ENCODE results near the gene CHKA. TPM values are rescaled to one million over a fixed set of nuclear protein-coding genes. Genes with fewer than 3 reads are reported as not detected.

Gene CHKA
- total and polyA plus RNA-seq, 2 donors (not counting 3 experiments of a cell fraction or from before 2014, with no cell fraction given), result 21.4 to 25.1 TPM

DNA sequence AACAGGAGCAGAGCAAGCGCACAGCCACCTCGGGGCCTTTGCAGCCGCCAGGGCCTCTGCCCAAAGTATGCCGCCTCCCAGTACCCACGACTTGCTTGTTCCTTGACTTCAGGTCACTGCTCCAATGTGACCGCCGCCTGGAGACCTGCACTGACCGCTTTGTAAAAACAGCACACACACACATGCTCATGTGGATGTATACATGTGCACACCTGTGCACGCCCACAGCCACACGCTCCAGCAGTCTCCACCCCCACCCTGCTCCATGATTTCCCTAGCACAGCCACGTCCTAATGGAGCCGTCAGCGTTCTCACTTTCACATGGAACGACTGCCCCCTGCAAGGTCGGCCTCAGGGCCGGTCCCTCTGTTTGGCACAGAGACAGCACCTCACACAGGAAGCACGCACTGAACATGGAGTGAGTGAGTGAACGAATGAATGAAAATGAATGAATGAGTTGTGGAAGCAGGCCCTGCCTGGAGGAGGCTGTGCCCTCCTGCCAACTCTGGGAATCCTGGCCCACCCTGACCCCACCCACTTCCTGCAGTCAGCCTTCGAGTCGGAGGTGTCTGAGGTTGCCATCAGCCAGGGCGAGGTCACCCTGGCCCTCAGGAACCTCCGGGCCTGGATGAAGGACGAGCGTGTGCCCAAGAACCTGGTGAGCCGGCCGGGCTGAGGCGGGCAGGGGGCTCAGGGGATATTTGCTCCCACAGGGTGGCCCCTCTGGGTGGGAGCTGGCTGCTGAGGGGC is 103.0 kb downstream of the CHKA start:
- CTCF ChIA-PET, result no interaction called here
- no peak overlapping the region for H3K27ac ChIP-seq (ENCODE audit: insufficient read depth, low read depth, low read length)
- H3K9me1 ChIP-seq (replicated peaks; ENCODE audit: control insufficient read depth, extremely low read depth, insufficient read depth, low read length), result no peaks in the 10 kb centered on the region
- TF ChIP-seq, protein P1, sequence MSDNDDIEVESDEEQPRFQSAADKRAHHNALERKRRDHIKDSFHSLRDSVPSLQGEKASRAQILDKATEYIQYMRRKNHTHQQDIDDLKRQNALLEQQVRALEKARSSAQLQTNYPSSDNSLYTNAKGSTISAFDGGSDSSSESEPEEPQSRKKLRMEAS (IDR thresholded peaks at IDR 0.05; ENCODE audit: insufficient read depth, insufficient read length), result no peak
- TF ChIP-seq POLR2AphosphoS5 (IDR thresholded peaks at IDR 0.05; ENCODE audit: insufficient read depth, low read depth, low read length) (no peak), FOS (IDR thresholded peaks at IDR 0.05; ENCODE audit: borderline replicate concordance, insufficient read depth, low read length) (no peak), EZH2 (IDR thresholded peaks at IDR 0.05; ENCODE audit: borderline replicate concordance, low read depth, low read length, severe bottlenecking) (no peak), POLR2A (IDR thresholded peaks at IDR 0.05; ENCODE audit: low read depth, low read length) (no peak), GATA2 (IDR thresholded peaks at IDR 0.05; ENCODE audit: insufficient read depth, insufficient read length, low read depth, low read length) (no peak), JUN (IDR thresholded peaks at IDR 0.05; ENCODE audit: borderline replicate concordance, insufficient read depth, insufficient read length, low read depth) (no peak), MYC (IDR thresholded peaks at IDR 0.05; ENCODE audit: low read depth, low read length) (no peak)
- TF ChIP-seq, protein P2, sequence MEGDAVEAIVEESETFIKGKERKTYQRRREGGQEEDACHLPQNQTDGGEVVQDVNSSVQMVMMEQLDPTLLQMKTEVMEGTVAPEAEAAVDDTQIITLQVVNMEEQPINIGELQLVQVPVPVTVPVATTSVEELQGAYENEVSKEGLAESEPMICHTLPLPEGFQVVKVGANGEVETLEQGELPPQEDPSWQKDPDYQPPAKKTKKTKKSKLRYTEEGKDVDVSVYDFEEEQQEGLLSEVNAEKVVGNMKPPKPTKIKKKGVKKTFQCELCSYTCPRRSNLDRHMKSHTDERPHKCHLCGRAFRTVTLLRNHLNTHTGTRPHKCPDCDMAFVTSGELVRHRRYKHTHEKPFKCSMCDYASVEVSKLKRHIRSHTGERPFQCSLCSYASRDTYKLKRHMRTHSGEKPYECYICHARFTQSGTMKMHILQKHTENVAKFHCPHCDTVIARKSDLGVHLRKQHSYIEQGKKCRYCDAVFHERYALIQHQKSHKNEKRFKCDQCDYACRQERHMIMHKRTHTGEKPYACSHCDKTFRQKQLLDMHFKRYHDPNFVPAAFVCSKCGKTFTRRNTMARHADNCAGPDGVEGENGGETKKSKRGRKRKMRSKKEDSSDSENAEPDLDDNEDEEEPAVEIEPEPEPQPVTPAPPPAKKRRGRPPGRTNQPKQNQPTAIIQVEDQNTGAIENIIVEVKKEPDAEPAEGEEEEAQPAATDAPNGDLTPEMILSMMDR (IDR thresholded peaks at IDR 0.05; ENCODE audit: extremely low read depth in 1 of 2, insufficient read depth in 1 of 2, low read depth in 1 of 2, low read length in 2 of 2), result no peak
- H3K4me3 ChIP-seq (replicated peaks in 1 of 3; ENCODE audit: insufficient read depth in 1 of 3, low read depth in 1 of 3, low read length in 3 of 3), result no peak overlapping the region
- H2AFZ ChIP-seq (ENCODE audit: low read depth, low read length), result no peak overlapping the region
- no peaks in the 10 kb centered on the region for H3K27me3 ChIP-seq (ENCODE audit: control insufficient read depth in 2 of 2, insufficient read depth in 2 of 2, low read length in 2 of 2)
- dilution Hi-C loops (cut with MboI; ENCODE audit: extremely low pct_ligation_motif_present, low sequenced_read_pairs) (no loop called here), intact Hi-C loops (cut with micrococcal nuclease) (no loop called here)
- H3K79me2 ChIP-seq (ENCODE audit: control insufficient read depth, insufficient read depth, low read length), result no peaks in the 10 kb centered on the region
- H4K20me1 ChIP-seq (replicated peaks; ENCODE audit: control insufficient read depth, extremely low read depth, insufficient read depth, low read length), result no peaks in the 10 kb centered on the region
- H3K9ac ChIP-seq (replicated peaks; ENCODE audit: extremely low read depth, insufficient read depth, low read length), result no peak overlapping the region
- no peak for FAIRE-seq
- POLR2A ChIA-PET, result no interaction called here
- H3K36me3 ChIP-seq (ENCODE audit: control insufficient read depth in 2 of 2, extremely low read depth in 1 of 2, insufficient read depth in 2 of 2, low read length in 2 of 2), result no peaks in the 10 kb centered on the region
- no peak overlapping the region for H3K4me2 ChIP-seq (ENCODE audit: insufficient read depth, low read length)
- H3K9me3 ChIP-seq (replicated peaks; ENCODE audit: control insufficient read depth, insufficient read depth, low read length), result no peaks in the 10 kb centered on the region
- no TSS peak for BruUV-seq (replicated peaks)
- H3K4me1 ChIP-seq (ENCODE audit: control insufficient read depth, extremely low read depth, insufficient read depth, low read length), result peaks cover 7% of the 10 kb centered on the region
- no peak for DNase-seq (ENCODE audit: low read depth, low spot score)

Measured in endothelial cell of umbilical vein (primary cell).